Suprapubic skin (tissue), 4 donors: ENCODE measurements around the gene FXYD4. TPM values are rescaled to one million over a fixed set of nuclear protein-coding genes. Genes with fewer than 3 reads are reported as not detected.

Experiments
- DNase-seq, 2 donors: peaks; one replicate each; pipeline ENCODE4 v3.0.0-alpha.2; 2019; ENCODE audit warnings: low spot score in 2 of 2
- H3K27ac ChIP-seq: fragments of 200-600 bp; sonication (generic); one replicate; pipeline ENCODE4 v1.5.1; 2019
- H3K27me3 ChIP-seq: fragments of 200-600 bp; sonication (generic); one replicate; pipeline ENCODE4 v1.5.1; 2019
- H3K36me3 ChIP-seq: fragments of 200-600 bp; sonication (generic); one replicate; pipeline ENCODE4 v1.5.1; 2019
- H3K4me1 ChIP-seq: fragments of 200-600 bp; sonication (generic); one replicate; pipeline ENCODE4 v1.5.1; 2019
- H3K4me3 ChIP-seq: fragments of 200-600 bp; sonication (generic); one replicate; pipeline ENCODE4 v1.5.1; 2019; ENCODE audit warnings: mild to moderate bottlenecking
- H3K9me3 ChIP-seq: fragments of 200-600 bp; sonication (generic); one replicate; pipeline ENCODE4 v1.5.1; 2019
- EP300 ChIP-seq: sonication (generic); formaldehyde crosslinking; IDR thresholded peaks from one replicate; pipeline ENCODE4 v1.6.1; 2017; ENCODE audit warnings: antibody characterized with exemption
- POLR2A ChIP-seq, 2 donors: fragments of 450-650 bp; IDR thresholded peaks; one replicate each; pipeline ENCODE4 v1.6.1; 2017; ENCODE audit warnings: antibody characterized with exemption in 2 of 2, mild to moderate bottlenecking in 2 of 2, moderate library complexity in 2 of 2
- POLR2AphosphoS5 ChIP-seq, 3 donors: sonication (generic); formaldehyde crosslinking; IDR thresholded peaks; one replicate each; pipeline ENCODE4 v1.6.1; 2017; ENCODE audit warnings: antibody characterized with exemption in 3 of 3
- WGBS: methylation state at CpG from one replicate; pipeline ENCODE4 v1.1.5; 2018; 5-methylcytosine and 5-hydroxymethylcytosine counted together
- total RNA-seq, 4 donors: library from RNA; depleted of rRNA; stranded (reverse); fragments of >200 nt; gene quantifications; one replicate each; pipeline ENCODE4 v1.1.0, GENCODE V29; 2016
- TF ChIP-seq, protein P1 (sequence below), 2 donors: fragments of 200-600 bp in 1 of 2; fragments of 450-650 bp in 1 of 2; sonication (generic) in 1 of 2; IDR thresholded peaks; one replicate each; pipeline ENCODE4 v1.5.1; 2016 to 2019; ENCODE audit warnings: antibody characterized with exemption in 2 of 2, mild to moderate bottlenecking in 1 of 2, moderate library complexity in 1 of 2

Gene FXYD4
- total RNA-seq, 4 donors from 2014 or later: not detected

DNA sequence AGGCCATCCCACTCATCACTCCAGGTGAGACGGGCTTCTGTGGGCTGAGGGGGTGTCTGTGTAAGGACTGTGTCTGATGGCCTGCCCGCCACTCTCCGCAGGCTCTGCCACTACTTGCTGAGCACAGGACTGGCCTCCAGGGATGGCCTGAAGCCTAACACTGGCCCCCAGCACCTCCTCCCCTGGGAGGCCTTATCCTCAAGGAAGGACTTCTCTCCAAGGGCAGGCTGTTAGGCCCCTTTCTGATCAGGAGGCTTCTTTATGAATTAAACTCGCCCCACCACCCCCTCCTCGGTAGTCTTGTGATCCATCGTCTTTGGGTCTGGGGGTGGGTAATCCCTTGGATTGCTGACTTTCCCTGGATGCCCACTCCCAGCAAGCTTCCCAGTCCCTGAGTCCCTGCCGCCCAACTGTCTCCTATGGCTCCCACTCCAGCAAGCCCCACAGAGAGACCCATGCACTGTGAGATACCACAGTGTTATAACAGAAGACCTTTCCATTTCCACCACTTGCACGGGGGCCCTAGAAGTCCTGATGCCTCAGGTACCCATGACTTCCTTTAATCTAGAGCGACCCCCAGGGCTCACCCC, 4.7 kb downstream of the FXYD4 start:
- H3K27ac ChIP-seq: no peak overlapping the region
- TF ChIP-seq, protein P1, sequence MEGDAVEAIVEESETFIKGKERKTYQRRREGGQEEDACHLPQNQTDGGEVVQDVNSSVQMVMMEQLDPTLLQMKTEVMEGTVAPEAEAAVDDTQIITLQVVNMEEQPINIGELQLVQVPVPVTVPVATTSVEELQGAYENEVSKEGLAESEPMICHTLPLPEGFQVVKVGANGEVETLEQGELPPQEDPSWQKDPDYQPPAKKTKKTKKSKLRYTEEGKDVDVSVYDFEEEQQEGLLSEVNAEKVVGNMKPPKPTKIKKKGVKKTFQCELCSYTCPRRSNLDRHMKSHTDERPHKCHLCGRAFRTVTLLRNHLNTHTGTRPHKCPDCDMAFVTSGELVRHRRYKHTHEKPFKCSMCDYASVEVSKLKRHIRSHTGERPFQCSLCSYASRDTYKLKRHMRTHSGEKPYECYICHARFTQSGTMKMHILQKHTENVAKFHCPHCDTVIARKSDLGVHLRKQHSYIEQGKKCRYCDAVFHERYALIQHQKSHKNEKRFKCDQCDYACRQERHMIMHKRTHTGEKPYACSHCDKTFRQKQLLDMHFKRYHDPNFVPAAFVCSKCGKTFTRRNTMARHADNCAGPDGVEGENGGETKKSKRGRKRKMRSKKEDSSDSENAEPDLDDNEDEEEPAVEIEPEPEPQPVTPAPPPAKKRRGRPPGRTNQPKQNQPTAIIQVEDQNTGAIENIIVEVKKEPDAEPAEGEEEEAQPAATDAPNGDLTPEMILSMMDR (IDR thresholded peaks at IDR 0.05): no peak
- TF ChIP-seq POLR2AphosphoS5 (IDR thresholded peaks at IDR 0.05) (no peak), POLR2A (IDR thresholded peaks at IDR 0.05) (no peak), EP300 (no peak)
- H3K4me1 ChIP-seq: no peaks in the 10 kb centered on the region
- H3K4me3 ChIP-seq: no peak overlapping the region
- WGBS: 91% methylated on average over 9 of the region's 9 CpGs
- no peak for DNase-seq
- no peaks in the 10 kb centered on the region for H3K27me3 ChIP-seq
- H3K36me3 ChIP-seq: no peaks in the 10 kb centered on the region
- H3K9me3 ChIP-seq: no peaks in the 10 kb centered on the region

DNA sequence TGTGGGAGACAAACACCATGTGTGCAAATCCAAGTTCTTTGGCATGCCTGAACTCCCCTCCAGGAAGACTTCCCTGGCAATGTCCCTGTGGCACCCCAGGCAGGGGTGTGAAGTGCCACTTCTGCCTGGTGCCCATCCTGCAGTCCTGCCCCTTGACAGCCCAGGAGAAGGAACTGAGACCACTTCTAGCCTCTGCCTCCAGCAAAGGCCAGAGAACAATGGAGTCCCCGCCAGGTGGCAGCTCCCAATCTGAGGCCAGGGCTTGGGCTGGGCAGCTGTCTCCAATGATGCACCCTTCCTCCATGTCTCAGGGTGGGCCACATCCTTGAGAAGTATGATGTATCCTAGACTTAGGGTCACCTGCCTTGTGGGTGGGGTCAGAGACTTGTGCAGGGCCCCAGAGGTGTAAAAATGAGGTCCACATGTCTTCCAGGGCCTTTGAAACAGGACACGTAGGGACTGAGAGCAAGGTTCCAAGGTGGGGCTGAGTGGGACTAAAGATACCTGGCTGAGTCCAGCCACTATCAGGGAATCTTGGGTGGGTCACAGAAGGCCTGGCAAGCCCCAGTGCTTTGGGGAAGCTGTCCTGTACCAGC, 5.5 kb downstream of the FXYD4 start:
- 83% methylated on average over 2 of the region's 2 CpGs for WGBS
- no peaks in the 10 kb centered on the region for H3K4me1 ChIP-seq
- TF ChIP-seq POLR2AphosphoS5 (IDR thresholded peaks at IDR 0.05) (no peak), EP300 (no peak), POLR2A (IDR thresholded peaks at IDR 0.05) (no peak)
- TF ChIP-seq, protein P1 (IDR thresholded peaks at IDR 0.05): no peak

DNA sequence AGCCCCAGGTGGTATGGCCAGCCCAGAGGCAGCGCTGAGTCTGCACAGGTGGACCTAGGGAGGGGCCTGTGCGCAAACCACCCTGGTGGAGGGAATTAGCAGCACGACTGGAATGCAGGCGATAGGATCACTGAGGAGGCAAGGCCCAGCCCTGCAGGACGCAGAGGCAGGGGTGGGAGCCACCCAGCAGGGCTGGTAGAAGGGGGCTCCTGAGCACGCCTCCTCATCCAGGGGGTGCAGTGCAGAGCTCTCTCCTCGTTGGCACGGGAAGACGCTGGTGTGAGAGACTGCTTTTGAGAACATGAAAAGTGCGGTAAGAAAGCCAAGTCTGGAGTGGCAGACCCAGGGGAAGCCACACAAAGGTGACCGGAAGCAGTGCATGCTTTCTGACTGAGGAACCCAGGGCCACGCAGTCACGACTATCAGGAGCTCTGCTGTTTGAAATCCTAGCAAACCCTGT, 6.0 kb downstream of the FXYD4 start:
- H3K4me3 ChIP-seq: no peak overlapping the region
- 72% methylated on average over 13 of the region's 13 CpGs for WGBS
- no peak overlapping the region for H3K27ac ChIP-seq
- H3K9me3 ChIP-seq: no peaks in the 10 kb centered on the region
- H3K27me3 ChIP-seq: no peaks in the 10 kb centered on the region
- TF ChIP-seq POLR2A (IDR thresholded peaks at IDR 0.05) (no peak), EP300 (no peak), POLR2AphosphoS5 (IDR thresholded peaks at IDR 0.05) (no peak)
- TF ChIP-seq, protein P1 (IDR thresholded peaks at IDR 0.05): no peak
- no peaks in the 10 kb centered on the region for H3K36me3 ChIP-seq
- DNase-seq: no peak
- H3K4me1 ChIP-seq: no peaks in the 10 kb centered on the region

More for the DNA sequence above, 5.5 kb downstream of the FXYD4 start:
- no peak overlapping the region for H3K4me3 ChIP-seq
- no peak overlapping the region for H3K27ac ChIP-seq
- H3K27me3 ChIP-seq: no peaks in the 10 kb centered on the region
- no peak for DNase-seq
- no peaks in the 10 kb centered on the region for H3K9me3 ChIP-seq
- H3K36me3 ChIP-seq: no peaks in the 10 kb centered on the region

DNA sequence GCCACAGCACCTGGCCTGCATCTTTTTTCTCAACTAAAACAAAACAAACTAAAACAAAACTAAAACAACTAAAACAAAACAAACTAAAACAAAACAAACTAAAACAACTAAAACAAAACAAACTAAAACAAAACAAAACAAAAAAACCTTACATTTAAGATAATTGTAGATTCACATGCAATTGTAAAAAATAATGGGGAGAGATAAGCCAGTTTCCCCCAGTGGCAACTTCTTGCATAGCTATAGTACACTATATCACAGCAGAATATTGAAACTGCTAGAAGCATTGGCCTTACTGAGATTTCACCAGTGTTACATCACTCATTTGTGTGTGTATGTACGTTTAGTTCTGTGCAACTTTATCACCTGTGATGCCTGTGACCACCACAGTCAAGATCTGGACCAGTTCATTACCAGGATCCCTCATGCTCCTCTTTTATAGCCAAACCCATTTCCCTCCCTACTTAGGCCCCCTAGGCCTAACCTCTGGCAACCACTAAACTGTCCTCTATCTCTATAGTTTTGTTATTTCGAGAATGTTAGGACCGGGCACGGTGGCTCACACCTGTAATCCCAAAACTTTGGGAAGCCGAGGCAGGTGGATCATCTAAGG, 9.3 kb downstream of the FXYD4 start:
- no peaks in the 10 kb centered on the region for H3K9me3 ChIP-seq
- no peaks in the 10 kb centered on the region for H3K4me1 ChIP-seq
- no peak overlapping the region for H3K4me3 ChIP-seq
- H3K27me3 ChIP-seq: no peaks in the 10 kb centered on the region
- no peak for DNase-seq
- WGBS: 85% methylated on average over 5 of the region's 5 CpGs
- peaks cover 10% of the 10 kb centered on the region for H3K36me3 ChIP-seq
- H3K27ac ChIP-seq: no peak overlapping the region
- TF ChIP-seq POLR2AphosphoS5 (IDR thresholded peaks at IDR 0.05) (no peak), POLR2A (IDR thresholded peaks at IDR 0.05) (no peak), EP300 (no peak)
- TF ChIP-seq, protein P1 (IDR thresholded peaks at IDR 0.05): no peak
